K562 (cell line): Measurements from ENCODE around the gene PMPCB. TPM values are rescaled to one million over a fixed set of nuclear protein-coding genes. Genes with fewer than 3 reads are reported as not detected.

Experiments
- ESRRA ChIP-seq: fragments of 450-650 bp; IDR thresholded peaks from 2 replicates; pipeline ENCODE4 v1.6.1; 2014; ENCODE audit warnings: low read depth, mild to moderate bottlenecking, moderate library complexity, borderline replicate concordance
- FOXP1 ChIP-seq: sonication (generic); formaldehyde crosslinking; IDR thresholded peaks from 2 replicates; pipeline ENCODE4 v1.8.0; 2022; ENCODE audit warnings: mild to moderate bottlenecking, missing genetic modification reagents
- HDAC2 ChIP-seq: fragments of 450-650 bp; IDR thresholded peaks from 2 replicates; pipeline ENCODE4 v1.6.1; 2016; ENCODE audit warnings: mild to moderate bottlenecking
- MGA ChIP-seq: fragments of 450-650 bp; IDR thresholded peaks from 2 replicates; pipeline ENCODE4 v1.6.1; 2016; ENCODE audit warnings: mild to moderate bottlenecking, moderate library complexity
- MTF1 ChIP-seq: fragments of 250-450 bp; sonication (Bioruptor Pico); IDR thresholded peaks from 2 replicates; pipeline ENCODE4 v1.9.0; 2021; ENCODE audit warnings: moderate library complexity, mild to moderate bottlenecking, inconsistent platforms, borderline replicate concordance
- MXD1 ChIP-seq: fragments of 250-450 bp; sonication (Bioruptor Pico); IDR thresholded peaks from 2 replicates; pipeline ENCODE4 v1.8.0; 2021; ENCODE audit warnings: borderline replicate concordance, mild to moderate bottlenecking, moderate library complexity; ENCODE audit not compliant: poor library complexity, severe bottlenecking
- NCOR1 ChIP-seq: fragments of 450-650 bp; IDR thresholded peaks from 2 replicates; pipeline ENCODE4 v1.6.1; 2016; ENCODE audit warnings: mild to moderate bottlenecking, moderate library complexity
- NFE2 ChIP-seq: IDR thresholded peaks from 2 replicates; pipeline ENCODE4 v1.6.1; 2014; ENCODE audit warnings: antibody characterized with exemption, low read depth
- NONO ChIP-seq, 2 experiments: fragments of 200-400 bp in 1 of 2; fragments of 450-650 bp in 1 of 2; formaldehyde crosslinking in 1 of 2; IDR thresholded peaks; 2 replicates each; pipeline ENCODE4 v1.6.1; 2017; ENCODE audit warnings: low read depth in 2 of 2, mild to moderate bottlenecking in 2 of 2, moderate library complexity in 2 of 2, low read length in 1 of 2
- TFE3 ChIP-seq: fragments of 450-650 bp; formaldehyde crosslinking; IDR thresholded peaks from 2 replicates; pipeline ENCODE4 v1.4.0; 2020; ENCODE audit warnings: mild to moderate bottlenecking, mixed read lengths
- TSC22D4 ChIP-seq: fragments of 450-650 bp; IDR thresholded peaks from 2 replicates; pipeline ENCODE4 v1.6.1; 2016; ENCODE audit warnings: missing genetic modification characterization, missing biosample characterization, control low read depth
- ZNF124 ChIP-seq: sonication (generic); formaldehyde crosslinking; IDR thresholded peaks from 2 replicates; pipeline ENCODE4 v1.8.1; 2022; ENCODE audit warnings: missing genetic modification reagents
- polyA plus RNA-seq, 8 experiments: library from polyadenylated mRNA; depleted of rRNA in 4 of 8; stranded (reverse) in 5 of 8; unstranded in 3 of 8; fragments of >200 nt; fragmentation: Nextera tagmentation in 2 of 8; fragmentation: Illumina TruSeq in 1 of 8; extraction: Ambion mirVana in 2 of 8; extraction: Trizol in 1 of 8; gene quantifications; 2 replicates each; pipeline versions ENCODE4 v1.2.1 to v1.2.3, GENCODE V29; 2011 to 2014; ENCODE audit warnings: inconsistent platforms in 1 of 8, missing spikeins in 1 of 8
- total RNA-seq, 7 experiments: library from RNA; depleted of rRNA in 6 of 7; stranded (reverse); fragments of >200 nt in 6 of 7; fragmentation: Illumina TruSeq in 2 of 7; extraction: Trizol in 2 of 7; gene quantifications; 2 replicates each; pipeline versions ENCODE4 v1.2.1 to v1.2.3, GENCODE V29; 2011 to 2021; ENCODE audit warnings: low replicate concordance in 1 of 7

Gene PMPCB
- total and polyA plus RNA-seq, 9 of the 15 experiments (the other 6 are each of a cell fraction or from before 2014, with no cell fraction given), result 61.2 to 209 (median 105) TPM

- TF ChIP-seq TFE3 (CRISPR knock-in tag) (no peak), TSC22D4 (tag) (no peak), MTF1 (no peak), NONO (IDR thresholded peaks at IDR 0.05; ENCODE audit: low read depth in 2 of 2, low read length in 1 of 2) (peak in 1 of 2 experiments; percentile 63; a peak in 1 of 4 replicates), FOXP1 (CRISPR knock-in tag) (peak; percentile 91; the same call in 1 of the 2 replicates), NCOR1 (peak; percentile 62; the same call in 1 of the 2 replicates), ESRRA (peak; percentile 83; the same call in 1 of the 2 replicates), MXD1 (CRISPR knock-in tag) (peak; percentile 87), NFE2 (peak; percentile 66; the same call in 1 of the 2 replicates), MGA (peak; percentile 87), ZNF124 (CRISPR knock-in tag) (no peak), HDAC2 (peak; percentile 62)
Observed at GRCh38 chr7:103344453-103345149, 47.4 kb downstream of the PMPCB start, which contains the start of gene DNAJC2 (continued).
